ENCODE data around the gene RCBTB2.

DNA sequence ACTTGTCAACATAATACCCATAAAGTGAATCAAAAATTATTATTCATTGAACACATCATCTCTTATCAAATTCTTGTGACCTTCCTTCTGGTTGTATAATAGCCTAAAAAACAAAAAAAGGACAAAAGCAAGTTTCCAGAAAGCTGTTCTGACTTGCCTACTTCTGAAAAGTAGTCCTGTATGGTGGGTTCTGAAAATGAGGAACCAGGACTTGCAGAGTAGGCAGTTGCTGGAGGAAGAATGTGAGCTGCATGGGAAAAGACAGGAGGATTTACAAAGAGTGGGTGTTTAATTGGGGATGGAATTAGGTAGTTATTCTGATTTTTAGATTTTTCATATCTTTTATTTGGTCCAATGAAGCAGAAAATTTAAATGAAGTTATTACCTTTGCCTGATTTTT, 56.7 kb downstream of the RCBTB2 start:
- TF ChIP-seq, protein P1, sequence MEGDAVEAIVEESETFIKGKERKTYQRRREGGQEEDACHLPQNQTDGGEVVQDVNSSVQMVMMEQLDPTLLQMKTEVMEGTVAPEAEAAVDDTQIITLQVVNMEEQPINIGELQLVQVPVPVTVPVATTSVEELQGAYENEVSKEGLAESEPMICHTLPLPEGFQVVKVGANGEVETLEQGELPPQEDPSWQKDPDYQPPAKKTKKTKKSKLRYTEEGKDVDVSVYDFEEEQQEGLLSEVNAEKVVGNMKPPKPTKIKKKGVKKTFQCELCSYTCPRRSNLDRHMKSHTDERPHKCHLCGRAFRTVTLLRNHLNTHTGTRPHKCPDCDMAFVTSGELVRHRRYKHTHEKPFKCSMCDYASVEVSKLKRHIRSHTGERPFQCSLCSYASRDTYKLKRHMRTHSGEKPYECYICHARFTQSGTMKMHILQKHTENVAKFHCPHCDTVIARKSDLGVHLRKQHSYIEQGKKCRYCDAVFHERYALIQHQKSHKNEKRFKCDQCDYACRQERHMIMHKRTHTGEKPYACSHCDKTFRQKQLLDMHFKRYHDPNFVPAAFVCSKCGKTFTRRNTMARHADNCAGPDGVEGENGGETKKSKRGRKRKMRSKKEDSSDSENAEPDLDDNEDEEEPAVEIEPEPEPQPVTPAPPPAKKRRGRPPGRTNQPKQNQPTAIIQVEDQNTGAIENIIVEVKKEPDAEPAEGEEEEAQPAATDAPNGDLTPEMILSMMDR (IDR thresholded peaks at IDR 0.05): no peak
- TF ChIP-seq POLR2A (IDR thresholded peaks at IDR 0.05): no peak

Data from ovary (tissue), 3 donors.